ENCODE data around the gene POTEB3.
"Not testable (repeated sequence)": the region's sequence is repeated elsewhere in the genome, so short reads cannot be mapped to it uniquely, and the experiment has no call there.

The POTEB3 gene

DNA sequence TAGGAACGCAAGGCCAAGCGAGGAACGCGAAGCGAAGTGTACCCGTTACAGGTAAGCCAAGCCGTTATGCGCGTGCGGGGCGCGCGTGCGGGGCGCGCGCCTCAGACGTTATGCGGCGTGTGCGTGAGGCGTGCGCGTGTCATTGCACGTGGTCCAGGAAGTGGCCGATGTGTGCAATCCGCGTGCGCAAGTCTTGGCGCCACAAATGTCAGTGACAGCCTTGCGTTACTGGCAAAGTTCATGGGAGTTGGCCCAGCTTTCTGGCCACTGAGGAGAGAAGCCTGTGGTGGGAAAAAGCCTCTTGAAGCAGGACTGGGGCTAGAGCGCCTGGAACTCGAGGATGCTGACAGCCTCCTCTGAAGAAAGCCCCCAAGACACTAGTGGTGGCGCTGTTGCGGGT lies at the start of gene POTEB3:
POTEB3 (minus strand) TSS at position 101 of the 400 bp plus-strand sequence. CDS start 488 bp downstream, outside the sequence.
- in situ Hi-C loops (cut with MboI; ENCODE audit: low sequenced_read_pairs) = not testable (repeated sequence)

DNA sequence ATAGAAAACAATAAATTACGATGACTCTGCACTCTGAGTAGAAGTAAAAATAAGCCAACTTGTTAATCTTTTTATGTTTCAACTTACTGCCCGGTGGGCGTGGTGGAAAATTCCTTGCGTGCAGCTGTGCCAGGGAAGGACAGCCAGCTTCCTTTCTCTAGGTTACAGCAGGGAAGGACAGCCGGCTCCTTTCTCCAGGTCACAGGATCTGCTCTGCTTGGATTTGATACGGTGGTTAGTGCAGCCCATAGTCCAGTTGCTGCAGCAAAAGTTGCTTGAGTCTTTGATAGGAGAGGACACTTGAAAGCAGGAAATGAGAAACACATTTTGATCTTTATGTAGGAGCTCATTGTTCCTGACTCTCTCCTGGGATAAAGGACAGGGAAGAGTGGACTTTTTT lies 13.4 kb upstream of the POTEB3 start:
- in situ Hi-C loops (cut with MboI; ENCODE audit: low sequenced_read_pairs) = not testable (repeated sequence)

GRCh38 chr15:21451920-21452563 lies 11.7 kb upstream of the POTEB3 start:
- in situ Hi-C loops (cut with MboI; ENCODE audit: low sequenced_read_pairs) = not testable (repeated sequence)

- in situ Hi-C loops (cut with MboI; ENCODE audit: low sequenced_read_pairs) = not testable (repeated sequence)
Observed at GRCh38 chr15:21451487-21451886, 11.2 kb upstream of the POTEB3 start.

GRCh38 chr15:21407366-21407765 lies 32.9 kb downstream of the POTEB3 start:
- in situ Hi-C loops (cut with MboI; ENCODE audit: low sequenced_read_pairs) = not testable (repeated sequence)

DNA sequence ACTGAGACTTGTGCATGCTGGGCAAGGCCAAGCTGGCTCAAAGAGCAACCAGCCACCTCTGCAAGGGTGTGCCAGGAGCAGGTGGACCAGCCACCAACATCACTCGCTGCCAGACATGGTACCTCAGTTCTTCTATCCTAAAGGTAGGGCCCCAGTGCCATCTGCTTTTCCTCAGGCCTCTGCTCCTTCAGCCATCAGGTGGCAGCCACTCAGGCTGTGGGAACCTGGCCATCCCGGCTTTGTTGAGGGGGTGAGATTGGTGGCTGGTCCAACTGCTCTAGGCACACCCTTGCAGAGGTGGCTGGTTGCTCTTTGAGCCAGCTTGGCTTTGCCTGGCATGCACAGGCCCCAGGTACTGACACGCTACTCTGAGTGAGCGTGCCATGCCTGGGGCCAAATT lies 38.8 kb downstream of the POTEB3 start:
- in situ Hi-C loops (cut with MboI; ENCODE audit: low sequenced_read_pairs) = not testable (repeated sequence)

- in situ Hi-C loops (cut with MboI; ENCODE audit: low sequenced_read_pairs) = not testable (repeated sequence)
Observed at GRCh38 chr15:21399111-21399510, 41.2 kb downstream of the POTEB3 start.

DNA sequence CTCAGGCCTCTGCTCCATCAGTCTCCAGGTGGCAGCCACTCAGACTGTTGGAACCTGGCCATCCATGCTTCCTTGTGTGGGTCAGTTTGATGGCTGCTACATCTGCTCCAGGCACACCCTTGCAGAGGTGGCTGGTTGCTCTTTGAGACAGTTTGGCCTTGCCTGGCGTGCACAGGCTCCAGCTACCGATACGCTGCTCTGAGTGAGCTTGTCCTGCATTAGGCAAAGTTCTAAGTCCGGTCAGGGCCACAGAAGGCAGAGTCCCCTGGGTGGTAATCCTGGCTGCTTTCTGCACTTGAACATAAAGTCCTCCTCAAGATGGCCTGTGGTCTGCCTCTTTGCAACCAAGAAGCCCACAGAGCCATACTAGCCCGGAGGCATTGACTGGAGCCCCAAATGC lies 41.8 kb downstream of the POTEB3 start:
- in situ Hi-C loops (cut with MboI; ENCODE audit: low sequenced_read_pairs) = not testable (repeated sequence)

- in situ Hi-C loops (cut with MboI; ENCODE audit: low sequenced_read_pairs) = not testable (repeated sequence)
Observed at GRCh38 chr15:21397656-21398055, 42.6 kb downstream of the POTEB3 start.

GRCh38 chr15:21397186-21397585 lies 43.1 kb downstream of the POTEB3 start:
- in situ Hi-C loops (cut with MboI; ENCODE audit: low sequenced_read_pairs) = not testable (repeated sequence)

DNA sequence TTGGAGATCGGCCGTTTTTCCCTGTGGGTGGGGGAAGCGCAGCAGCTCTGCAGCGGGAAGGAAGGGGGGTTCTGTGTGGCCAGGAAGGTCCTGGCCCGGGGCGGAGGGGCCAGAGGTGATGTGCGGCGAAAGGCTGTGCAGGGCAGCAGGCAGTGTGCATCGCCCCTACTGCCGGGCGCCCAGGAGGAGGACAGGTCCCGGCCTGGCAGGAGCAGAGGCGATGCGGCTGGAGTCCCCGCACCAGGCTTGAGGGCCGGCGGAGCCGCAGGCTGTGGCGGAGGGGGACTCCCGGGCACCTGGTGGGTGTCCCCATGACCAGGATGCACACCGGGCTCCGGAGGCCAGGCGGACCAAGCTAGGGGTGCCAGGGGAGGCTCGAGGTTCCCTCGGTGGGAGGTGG lies 54.3 kb downstream of the POTEB3 start:
- in situ Hi-C loops (cut with MboI; ENCODE audit: low sequenced_read_pairs) = not testable (repeated sequence)

- in situ Hi-C loops (cut with MboI; ENCODE audit: low sequenced_read_pairs) = not testable (repeated sequence)
Observed at GRCh38 chr15:21383866-21384485, 56.3 kb downstream of the POTEB3 start.

- in situ Hi-C loops (cut with MboI; ENCODE audit: low sequenced_read_pairs) = not testable (repeated sequence)
Observed at GRCh38 chr15:21373682-21374081, 66.6 kb downstream of the POTEB3 start.

- in situ Hi-C loops (cut with MboI; ENCODE audit: low sequenced_read_pairs) = not testable (repeated sequence)
Observed at GRCh38 chr15:21369177-21369576, 71.1 kb downstream of the POTEB3 start.

DNA sequence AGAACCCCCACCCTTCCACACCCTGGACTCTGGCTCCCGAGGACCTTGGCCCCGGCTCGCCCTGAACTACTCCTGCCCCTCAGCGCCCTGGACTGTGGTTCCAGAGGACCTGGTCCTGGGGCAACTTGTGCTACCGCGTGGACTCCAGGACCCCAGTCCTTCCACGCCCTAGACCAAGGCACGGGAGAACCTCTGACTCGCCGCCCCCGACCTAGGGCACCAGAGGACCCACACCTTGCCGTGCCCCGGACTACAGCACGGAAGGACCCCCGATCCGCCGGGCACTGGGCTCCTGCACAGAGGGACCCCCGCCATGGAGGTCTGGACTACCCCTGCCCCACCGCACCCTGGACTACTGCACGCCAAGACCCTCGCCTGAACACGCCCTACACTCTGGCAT lies 71.7 kb downstream of the POTEB3 start:
- in situ Hi-C loops (cut with MboI; ENCODE audit: low sequenced_read_pairs) = not testable (repeated sequence)

Data from HL-60/S4 treated with phorbol 12-myristate 13-acetate at 8.2 ng/mL for 4 days and 3 days (cell line).